ENCODE data around the gene PCGF3.

GRCh38 chr4:785332-786073 is 79.9 kb downstream of the PCGF3 start:
- no peak for TF ChIP-seq CTCF (conservative IDR thresholded peaks at IDR 0.05 in 1 of 2, IDR thresholded peaks at IDR 0.05 in 1 of 2; ENCODE audit: extremely low read depth in 1 of 2, insufficient read depth in 1 of 2, low read depth in 1 of 2, low read length in 2 of 2)
- no peak for TF ChIP-seq EZH2 (IDR thresholded peaks at IDR 0.05; ENCODE audit: borderline replicate concordance, low read length)
